NCI-H82 (cell line): Measurements from ENCODE around the gene SCAPER.
A peak's percentile ranks its signal among the peaks of the same experiment; 100 is the strongest.

ENCODE experiments used
- DNase-seq: peaks from one replicate; lab custom pipeline; 2025; lab: John Stamatoyannopoulos, UW

The SCAPER gene

GRCh38 chr15:76667943-76668715, 237.0 kb downstream of the SCAPER start:
- DNase-seq: no peak

- peak; percentile 62 for DNase-seq
These were observed 240.2 kb downstream of the SCAPER start for GRCh38 chr15:76664895-76665294.

- DNase-seq: no peak
These were observed 240.7 kb downstream of the SCAPER start for GRCh38 chr15:76664411-76664810.

- DNase-seq: no peak
These were observed 241.6 kb downstream of the SCAPER start for GRCh38 chr15:76663529-76663928.

GRCh38 chr15:76648732-76649444, 256.3 kb downstream of the SCAPER start:
- no peak for DNase-seq

DNA sequence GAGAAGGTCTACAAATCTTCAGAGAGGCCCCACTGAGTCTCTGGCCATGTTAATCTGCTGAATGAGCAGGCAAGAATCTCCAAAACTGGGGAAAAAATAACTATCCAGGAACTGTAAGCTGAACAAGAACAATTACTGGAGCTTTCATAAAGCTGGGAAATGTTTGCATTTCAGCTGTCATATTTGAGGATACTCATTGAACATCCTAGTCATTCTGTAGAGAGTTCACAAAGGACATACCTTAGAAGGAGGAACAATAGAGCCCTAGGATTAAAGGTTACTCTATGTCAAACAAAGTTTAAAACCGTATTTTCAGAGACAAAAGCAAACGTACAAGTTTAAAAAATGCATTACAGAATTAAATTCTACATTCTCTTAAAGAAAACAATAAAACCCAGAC, 257.5 kb downstream of the SCAPER start:
- DNase-seq: no peak

DNA sequence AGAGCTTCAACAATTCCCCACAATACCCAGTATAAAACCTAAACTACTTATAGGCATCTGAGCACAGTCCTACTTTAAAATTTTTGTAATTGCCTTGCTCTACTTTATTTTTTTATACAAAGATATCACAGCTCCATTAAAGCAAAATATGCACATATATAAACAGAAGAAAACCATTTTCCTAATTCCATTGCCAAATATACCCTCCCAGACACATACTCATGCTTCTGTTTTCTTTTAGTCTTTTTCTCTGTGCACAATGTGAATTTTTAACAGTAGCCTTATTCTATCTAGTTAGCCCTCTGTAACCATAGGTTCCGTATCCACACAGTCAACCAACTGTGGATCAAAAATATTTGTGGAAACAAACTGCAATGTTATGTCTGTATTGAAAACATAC, 260.5 kb downstream of the SCAPER start:
- no peak for DNase-seq

- DNase-seq: no peak
These were observed 262.5 kb downstream of the SCAPER start for GRCh38 chr15:76642671-76643070.

DNA sequence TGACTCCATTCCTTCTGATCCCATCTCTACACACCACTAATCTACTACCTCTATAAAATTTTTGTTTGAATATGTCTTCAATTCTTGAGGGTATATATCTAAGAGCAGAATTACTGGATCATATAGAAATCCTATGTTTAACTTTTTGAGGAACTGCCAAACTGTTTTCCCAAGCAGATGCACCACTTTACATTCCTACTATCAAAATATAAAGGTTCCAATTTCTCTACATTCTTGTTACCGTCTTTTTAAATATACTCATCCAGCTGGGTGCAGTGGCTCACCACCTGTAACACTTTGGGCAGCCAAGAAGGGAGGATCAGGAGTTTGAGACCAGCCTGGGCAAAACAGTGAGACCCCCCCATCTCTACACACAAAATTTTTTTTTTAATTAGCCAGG, 268.0 kb downstream of the SCAPER start:
- DNase-seq: no peak

DNA sequence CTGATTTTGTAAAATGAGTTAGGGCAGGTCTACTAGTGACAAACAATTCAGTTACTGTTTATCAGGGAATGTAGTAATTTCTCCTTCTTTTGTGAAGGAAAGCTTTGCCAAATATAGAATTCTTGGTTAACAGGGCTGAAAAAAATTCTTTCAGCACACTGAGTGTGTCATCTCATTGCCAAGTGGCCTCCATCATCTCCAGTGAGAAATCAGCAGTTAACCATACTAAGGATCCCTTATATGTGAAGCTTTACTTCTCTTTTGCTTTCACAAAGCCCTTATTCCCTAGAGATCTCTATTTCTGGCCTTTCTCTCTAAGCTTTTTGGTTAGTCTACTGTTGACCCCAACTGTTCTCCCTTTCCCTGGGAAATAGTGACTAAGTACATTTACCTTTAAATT, 269.1 kb downstream of the SCAPER start:
- DNase-seq: no peak

- DNase-seq: no peak
These were observed 278.5 kb downstream of the SCAPER start for GRCh38 chr15:76626611-76627010.

GRCh38 chr15:76625267-76625666, 279.9 kb downstream of the SCAPER start:
- DNase-seq: no peak

- DNase-seq: no peak
These were observed 290.4 kb downstream of the SCAPER start for GRCh38 chr15:76614725-76615124.

DNA sequence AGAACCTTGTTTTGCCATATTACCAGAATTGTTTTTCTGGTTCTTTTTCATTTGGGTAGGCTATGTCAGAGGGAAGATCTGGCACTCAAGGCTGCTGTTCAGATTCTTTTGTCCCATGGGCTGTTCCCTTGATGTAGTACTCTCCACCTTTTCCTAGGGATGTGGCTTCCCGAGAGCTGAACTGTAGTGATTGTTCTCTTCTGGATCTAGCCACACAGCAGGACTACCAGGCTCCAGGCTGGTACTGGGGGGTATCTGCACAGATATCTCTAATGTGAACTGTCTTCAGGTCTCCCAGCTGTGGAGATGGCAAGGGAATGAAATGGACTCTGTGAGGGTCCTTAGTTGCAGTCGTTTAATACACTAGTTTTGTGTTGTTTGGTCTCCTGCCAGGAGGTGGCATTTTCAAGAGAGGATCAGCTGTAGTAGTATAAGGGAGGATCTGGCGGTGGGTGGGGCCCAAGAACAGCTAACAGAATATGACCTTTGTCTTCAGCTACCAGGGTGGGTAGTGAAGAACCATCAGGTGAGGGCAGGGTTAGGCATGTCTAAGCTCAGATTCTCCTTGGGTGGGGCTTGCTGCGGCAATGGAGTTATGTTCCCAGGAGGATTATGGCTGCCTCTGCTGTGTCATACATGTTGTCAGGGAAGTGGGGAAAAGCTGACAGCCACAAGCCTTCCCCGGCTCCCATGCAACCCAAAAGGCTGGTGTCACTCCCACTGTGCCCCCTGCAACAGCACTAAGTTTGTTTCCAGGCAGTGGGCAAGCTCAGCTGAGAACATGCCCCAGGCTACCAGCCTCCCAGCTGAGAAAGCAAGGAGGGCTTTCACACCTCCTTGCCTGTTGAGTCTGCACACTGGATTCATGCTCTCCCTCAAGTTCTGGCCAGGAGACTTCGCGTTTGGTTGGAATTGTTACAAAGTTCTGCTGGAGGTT, 316.1 kb downstream of the SCAPER start:
- DNase-seq: no peak

DNA sequence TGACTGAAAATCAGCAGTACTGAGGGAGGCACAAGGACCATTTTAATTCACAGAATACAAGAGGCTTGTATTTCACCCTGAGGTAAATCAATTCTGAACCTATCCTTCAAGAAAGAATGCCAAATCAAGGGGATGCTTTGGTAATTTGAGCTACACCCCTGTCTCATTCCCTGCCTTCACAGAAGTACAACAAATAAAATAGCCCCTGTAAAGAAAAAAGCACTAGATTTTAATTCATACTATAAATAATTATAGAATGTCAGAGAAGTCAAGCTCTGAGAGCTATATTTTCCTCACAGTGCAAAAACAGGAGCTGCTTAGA, 319.6 kb downstream of the SCAPER start:
- no peak for DNase-seq

GRCh38 chr15:76584868-76585575, 320.1 kb downstream of the SCAPER start:
- no peak for DNase-seq

DNA sequence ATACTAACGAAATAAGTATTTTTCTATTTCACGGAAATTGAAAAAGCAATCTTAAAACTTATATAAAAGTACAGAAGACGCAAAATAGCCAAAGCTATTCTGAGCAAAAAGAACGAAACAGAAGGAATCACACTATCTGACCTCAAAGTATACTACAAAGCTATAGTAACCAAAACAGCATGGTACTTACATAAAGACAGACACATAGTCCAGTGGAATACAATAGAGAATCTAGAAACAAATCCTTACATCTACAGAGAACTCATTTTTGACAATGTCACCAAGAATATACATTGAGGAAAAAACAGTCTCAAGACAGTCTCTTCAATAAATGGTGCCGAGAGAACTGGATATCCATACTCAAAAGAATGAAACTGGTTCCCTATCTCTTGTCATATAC, 322.6 kb downstream of the SCAPER start:
- DNase-seq: no peak

DNA sequence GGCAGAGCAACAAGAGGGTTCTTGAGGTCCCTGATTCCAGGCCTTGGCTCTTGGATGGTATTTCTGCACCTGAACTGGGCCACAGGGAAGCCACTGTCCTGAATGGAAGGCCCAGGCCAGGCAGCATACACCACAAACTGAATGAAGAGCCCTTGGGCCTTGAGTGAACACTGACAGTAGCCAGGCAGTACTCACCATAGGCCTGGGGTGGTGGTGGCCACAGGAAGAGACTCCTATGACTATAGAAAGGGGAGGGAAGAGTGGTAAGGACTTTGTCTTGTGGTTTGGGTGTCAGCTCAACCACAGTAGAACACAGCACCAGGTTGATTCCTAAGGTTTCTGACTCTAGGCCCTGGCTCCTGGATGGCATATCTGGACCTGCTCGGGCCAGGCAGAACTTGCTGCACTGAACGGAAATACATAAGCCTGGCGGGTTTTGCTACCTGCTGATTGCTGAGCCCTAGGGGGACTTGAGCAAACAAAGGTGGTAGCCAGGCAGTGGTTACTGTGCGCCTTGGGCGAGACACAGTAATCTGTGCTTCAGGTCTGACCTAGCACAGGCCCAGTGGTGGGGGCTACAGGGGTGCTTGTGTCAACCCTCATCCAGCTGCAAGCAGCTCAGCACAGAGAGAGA, 327.1 kb downstream of the SCAPER start:
- DNase-seq: no peak

- no peak for DNase-seq
These were observed 328.4 kb downstream of the SCAPER start for GRCh38 chr15:76576523-76577279.

GRCh38 chr15:76575679-76576078, 329.5 kb downstream of the SCAPER start:
- no peak for DNase-seq

DNA sequence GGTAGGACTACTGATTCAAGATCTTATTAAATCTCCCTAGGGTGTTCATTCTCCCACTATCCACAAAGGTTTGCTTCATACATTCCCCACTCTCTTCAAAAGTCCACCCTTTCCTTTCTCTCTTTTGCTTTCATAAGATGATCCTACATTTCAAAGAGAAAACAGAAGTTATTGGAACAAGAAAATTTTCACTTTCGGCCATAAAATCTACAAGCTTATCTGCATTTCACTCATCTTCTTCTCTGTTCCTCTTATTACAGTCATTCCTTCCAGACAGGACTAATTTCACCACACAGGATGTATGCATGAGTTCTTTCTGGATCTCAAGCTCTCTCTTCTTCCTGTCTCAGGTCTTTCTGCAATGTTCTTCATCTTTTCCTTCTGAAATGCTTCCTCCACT, 329.9 kb downstream of the SCAPER start:
- DNase-seq: no peak
